AG04450 (cell line): ENCODE data around the gene WDR70. TPM values are rescaled to one million over a fixed set of nuclear protein-coding genes. Genes with fewer than 3 reads are reported as not detected.
"Not testable (repeated sequence)": the region's sequence is repeated elsewhere in the genome, so short reads cannot be mapped to it uniquely, and the experiment has no call there.

ENCODE experiments used
- CTCF ChIA-PET: fragments of 300-600, 350-600 bp; formaldehyde crosslinking; extraction: SDS; loops from one replicate; lab custom pipeline; 2022; ENCODE audit warnings: antibody characterized with exemption, inconsistent platforms; lab: Charles Lee
- POLR2A ChIA-PET: fragments of 350-600 bp; formaldehyde crosslinking; extraction: SDS; loops from one replicate; lab custom pipeline; 2021; ENCODE audit warnings: antibody characterized with exemption, inconsistent platforms; lab: Yijun Ruan, JAX
- DNase-seq: peaks from one replicate; pipeline ENCODE4 v3.0.0-alpha.2; 2011; ENCODE audit warnings: low read depth, low spot score
- H3K27ac ChIP-seq: one replicate; pipeline ENCODE4 v1.5.1; 2012; ENCODE audit warnings: low read depth, low read length, control low read depth
- H3K27me3 ChIP-seq: one replicate; pipeline ENCODE4 v1.6.0; 2012; ENCODE audit warnings: low read length; ENCODE audit not compliant: control insufficient read depth, insufficient read depth
- H3K4me3 ChIP-seq: 2 replicates; pipeline ENCODE4 v1.5.1; 2011; ENCODE audit warnings: mild to moderate bottlenecking, low read depth, low read length, control low read depth
- H3K9me3 ChIP-seq: 2 replicates; pipeline ENCODE4 v1.5.1; 2012; ENCODE audit warnings: low read length; ENCODE audit not compliant: control insufficient read depth, insufficient read depth
- CTCF ChIP-seq: IDR thresholded peaks from 2 replicates; pipeline ENCODE4 v1.5.1; 2011; ENCODE audit warnings: low read depth, low read length, control low read depth, inconsistent platforms
- polyA plus RNA-seq: library from polyadenylated mRNA; depleted of rRNA; stranded (reverse); fragments of >200 nt; gene quantifications from 2 replicates; pipeline ENCODE4 v1.2.3, GENCODE V29; 2011

Gene WDR70
- polyA plus RNA-seq, 1 experiment: 38.5 TPM

- no peak for TF ChIP-seq CTCF
- Histone ChIP-seq H3K27ac (no peak overlapping the region), H3K9me3 (no peaks in the 10 kb centered on the region), H3K4me3 (no peak overlapping the region), H3K27me3 (no peaks in the 10 kb centered on the region)
- ChIA-PET POLR2A (no interaction called here), CTCF (no interaction called here)
- no peak for DNase-seq
Measured at GRCh38 chr5:37580106-37580505, 201.0 kb downstream of the WDR70 start.

- ChIA-PET CTCF (interaction anchor here (0.5 kb wide), 1 partner anchor 204 kb away, joined by 3 read pairs; no protein-coding TSS in a partner anchor), POLR2A (no interaction called here)
- TF ChIP-seq CTCF: no peak
- H3K9me3 ChIP-seq: no peaks in the 10 kb centered on the region
- H3K27ac ChIP-seq: no peak overlapping the region
- no peak overlapping the region for H3K4me3 ChIP-seq
- H3K27me3 ChIP-seq: no peaks in the 10 kb centered on the region
- no peak for DNase-seq
Measured at GRCh38 chr5:37582202-37582601, 203.1 kb downstream of the WDR70 start.

GRCh38 chr5:37593292-37593691, 214.2 kb downstream of the WDR70 start:
- H3K9me3 ChIP-seq, CTCF ChIA-PET, POLR2A ChIA-PET, H3K27ac ChIP-seq, H3K27me3 ChIP-seq, H3K4me3 ChIP-seq, DNase-seq: not testable (repeated sequence)

- H3K4me3 ChIP-seq, H3K27me3 ChIP-seq, POLR2A ChIA-PET, DNase-seq, H3K27ac ChIP-seq, H3K9me3 ChIP-seq: not testable (repeated sequence)
- CTCF ChIA-PET: interaction anchor here (1.0 kb wide), 1 partner anchor 19 kb away, joined by 4 read pairs; no protein-coding TSS in a partner anchor
Measured at GRCh38 chr5:37594864-37595263, 215.7 kb downstream of the WDR70 start.

- no peak for TF ChIP-seq CTCF
- Histone ChIP-seq H3K9me3 (0 out of 2 replicates have a peak, but pooled peaks cover 3% of the 10 kb centered on the region), H3K27ac (no peak overlapping the region), H3K27me3 (no peaks in the 10 kb centered on the region), H3K4me3 (no peak overlapping the region)
- ChIA-PET POLR2A (no interaction called here), CTCF (no interaction called here)
- DNase-seq: no peak
Measured at GRCh38 chr5:37598733-37599132, 219.6 kb downstream of the WDR70 start.

GRCh38 chr5:37601163-37601562, 222.0 kb downstream of the WDR70 start:
- H3K27ac ChIP-seq: no peak overlapping the region
- no peak overlapping the region for H3K4me3 ChIP-seq
- H3K9me3 ChIP-seq: 0 out of 2 replicates have a peak, but pooled peaks cover 3% of the 10 kb centered on the region
- TF ChIP-seq CTCF: no peak
- H3K27me3 ChIP-seq: no peaks in the 10 kb centered on the region
- DNase-seq: no peak
- ChIA-PET POLR2A (no interaction called here), CTCF (no interaction called here)
